IPS-18c (cell line): ENCODE results near the gene VGLL1.

Source experiments
- H3K4me3 ChIP-seq: 2 replicates; pipeline ENCODE4 v1.7.0; 2013; ENCODE audit warnings: low read depth, mild to moderate bottlenecking, low read length, moderate library complexity; ENCODE audit not compliant: insufficient read depth
- H3K9me3 ChIP-seq: one replicate; pipeline ENCODE4 v1.6.1; 2013; ENCODE audit warnings: mild to moderate bottlenecking, low read length, moderate library complexity; ENCODE audit not compliant: control insufficient read depth, insufficient read depth

The VGLL1 gene

GRCh38 chrX:136531951-136532350 lies at the start of gene VGLL1:
TSS of gene VGLL1 (plus strand) at chrX:136532215. CDS start at chrX:136536021, 3,806 bp downstream.
- Histone ChIP-seq H3K4me3 (no peak within 1 kb of the TSS), H3K9me3 (peaks cover 13% of the 10 kb centered on the region)

- Histone ChIP-seq H3K4me3 (no peak within 1 kb of the TSS), H3K9me3 (no peaks in the 10 kb centered on the region)
Measured at GRCh38 chrX:136487647-136488046, 44.4 kb upstream of the VGLL1 start, which contains the start of gene BRS3. TSS of gene BRS3 (plus strand) at chrX:136487947. CDS start at chrX:136488115, 168 bp downstream.

GRCh38 chrX:136488706-136489105 lies 43.3 kb upstream of the VGLL1 start:
- no peak overlapping the region for H3K4me3 ChIP-seq

GRCh38 chrX:136491832-136492231 lies 40.2 kb upstream of the VGLL1 start:
- no peak overlapping the region for H3K4me3 ChIP-seq
- no peaks in the 10 kb centered on the region for H3K9me3 ChIP-seq

More at GRCh38 chrX:136488706-136489105, 43.3 kb upstream of the VGLL1 start:
- H3K9me3 ChIP-seq = no peaks in the 10 kb centered on the region

- no peaks in the 10 kb centered on the region for H3K9me3 ChIP-seq
Measured at GRCh38 chrX:136493011-136493410, 39.0 kb upstream of the VGLL1 start.

GRCh38 chrX:136495043-136495442 lies 37.0 kb upstream of the VGLL1 start:
- H3K4me3 ChIP-seq = no peak overlapping the region
- H3K9me3 ChIP-seq = no peaks in the 10 kb centered on the region

More at GRCh38 chrX:136493011-136493410, 39.0 kb upstream of the VGLL1 start:
- no peak overlapping the region for H3K4me3 ChIP-seq

GRCh38 chrX:136496186-136496763 lies 35.7 kb upstream of the VGLL1 start:
- no peaks in the 10 kb centered on the region for H3K9me3 ChIP-seq
- peak overlapping the region; percentile 50; the same call in 1 of the 2 replicates for H3K4me3 ChIP-seq

GRCh38 chrX:136496764-136497555 lies 35.1 kb upstream of the VGLL1 start:
- H3K4me3 ChIP-seq = peak overlapping the region; percentile 75; the same call in 1 of the 2 replicates
- no peaks in the 10 kb centered on the region for H3K9me3 ChIP-seq

- H3K4me3 ChIP-seq = peak within 1 kb of the TSS; percentile 75
Measured at GRCh38 chrX:136497556-136498052, 34.4 kb upstream of the VGLL1 start, which contains the start of gene HTATSF1. TSS of gene HTATSF1 (plus strand) at chrX:136497592. CDS start at chrX:136497685, 93 bp downstream.

GRCh38 chrX:136519069-136519468 lies 12.9 kb upstream of the VGLL1 start:
- no peak overlapping the region for H3K4me3 ChIP-seq
- peaks cover 6% of the 10 kb centered on the region for H3K9me3 ChIP-seq

More at GRCh38 chrX:136497556-136498052, 34.4 kb upstream of the VGLL1 start, which contains the start of gene HTATSF1:
- H3K9me3 ChIP-seq = no peaks in the 10 kb centered on the region

GRCh38 chrX:136523770-136524169 lies 8.2 kb upstream of the VGLL1 start:
- H3K9me3 ChIP-seq = peaks cover 8% of the 10 kb centered on the region
- H3K4me3 ChIP-seq = no peak overlapping the region

GRCh38 chrX:136525738-136526606 lies 6.0 kb upstream of the VGLL1 start:
- no peak overlapping the region for H3K4me3 ChIP-seq
- H3K9me3 ChIP-seq = peaks cover 6% of the 10 kb centered on the region

- Histone ChIP-seq H3K4me3 (no peak overlapping the region), H3K9me3 (peaks cover 11% of the 10 kb centered on the region)
Measured at GRCh38 chrX:136528645-136529315, 3.2 kb upstream of the VGLL1 start.

- Histone ChIP-seq H3K9me3 (peaks cover 11% of the 10 kb centered on the region), H3K4me3 (no peak overlapping the region)
Measured at GRCh38 chrX:136529795-136530194, 2.2 kb upstream of the VGLL1 start.

GRCh38 chrX:136534131-136534530 lies 2.1 kb downstream of the VGLL1 start:
- H3K4me3 ChIP-seq = no peak overlapping the region
- peaks cover 11% of the 10 kb centered on the region for H3K9me3 ChIP-seq

- no peak overlapping the region for H3K4me3 ChIP-seq
- peaks cover 19% of the 10 kb centered on the region for H3K9me3 ChIP-seq
Measured at GRCh38 chrX:136538811-136539210, 6.8 kb downstream of the VGLL1 start.
